Glutamatergic neuron (in vitro differentiated cells): ENCODE measurements around the gene GPX3. TPM values are rescaled to one million over a fixed set of nuclear protein-coding genes. Genes with fewer than 3 reads are reported as not detected.

ENCODE experiments used
- DNase-seq: peaks from one replicate; pipeline ENCODE4 v3.0.0; 2022
- H3K27ac Mint-ChIP-seq: one replicate; pipeline ENCODE4 v1.8.0; 2020; ENCODE audit warnings: mild to moderate bottlenecking, mixed read lengths, inconsistent platforms; ENCODE audit not compliant: unreplicated experiment
- H3K27me3 Mint-ChIP-seq: one replicate; pipeline ENCODE4 v1.8.0; 2020; ENCODE audit warnings: mild to moderate bottlenecking, moderate library complexity, mixed read lengths, inconsistent platforms; ENCODE audit not compliant: unreplicated experiment
- H3K36me3 Mint-ChIP-seq: one replicate; pipeline ENCODE4 v1.8.0; 2020; ENCODE audit warnings: mild to moderate bottlenecking, mixed read lengths, inconsistent platforms; ENCODE audit not compliant: unreplicated experiment
- H3K4me1 Mint-ChIP-seq: one replicate; pipeline ENCODE4 v1.8.0; 2020; ENCODE audit warnings: mild to moderate bottlenecking, low read depth, mixed read lengths, inconsistent platforms; ENCODE audit not compliant: unreplicated experiment
- H3K4me3 Mint-ChIP-seq: one replicate; pipeline ENCODE4 v1.8.0; 2020; ENCODE audit warnings: mild to moderate bottlenecking, mixed read lengths, inconsistent platforms; ENCODE audit not compliant: unreplicated experiment
- H3K9me3 Mint-ChIP-seq: one replicate; pipeline ENCODE4 v1.8.0; 2020; ENCODE audit warnings: mild to moderate bottlenecking, moderate library complexity, mixed read lengths, inconsistent platforms; ENCODE audit not compliant: unreplicated experiment
- total RNA-seq: library from RNA; stranded (reverse); fragmentation: NEBNext Ultra II Directional; extraction: Animal tissue kit (Norgen Biotek cat#: 25700); gene quantifications from one replicate; pipeline ENCODE4 v1.2.1, GENCODE V29; 2021; ENCODE audit not compliant: unreplicated experiment
- TF ChIP-seq, protein P1 (sequence below): fragments of 200-600 bp; sonication (generic); IDR thresholded peaks from one replicate; pipeline ENCODE4 v1.5.0; 2021; ENCODE audit not compliant: partially characterized antibody, unreplicated experiment

GPX3 gene
- total RNA-seq, 1 donor from 2014 or later, result 20.4 TPM

DNA sequence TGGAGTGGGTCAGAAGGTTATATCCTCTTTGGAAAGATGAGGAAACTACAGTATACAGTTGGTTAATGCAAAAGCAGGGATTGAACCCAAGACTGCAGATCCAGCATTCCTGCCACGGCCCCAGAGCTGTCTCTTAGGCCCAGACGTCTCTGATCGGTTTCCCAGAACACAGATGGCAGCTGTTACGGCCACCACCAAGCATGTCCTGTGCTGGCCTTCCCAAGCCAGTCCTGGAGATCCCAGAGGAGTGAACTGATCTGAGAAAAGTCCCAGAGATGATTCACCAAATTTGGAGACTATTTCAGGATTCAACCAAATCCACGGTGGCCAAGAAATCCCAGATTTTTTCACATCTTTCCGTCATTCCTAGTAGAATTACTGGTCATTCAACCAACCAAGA, 40.4 kb downstream of the GPX3 start:
- H3K9me3 Mint-ChIP-seq, result peaks cover 1% of the 10 kb centered on the region
- H3K27me3 Mint-ChIP-seq, result peaks cover 9% of the 10 kb centered on the region
- no peak overlapping the region for H3K4me3 Mint-ChIP-seq

DNA sequence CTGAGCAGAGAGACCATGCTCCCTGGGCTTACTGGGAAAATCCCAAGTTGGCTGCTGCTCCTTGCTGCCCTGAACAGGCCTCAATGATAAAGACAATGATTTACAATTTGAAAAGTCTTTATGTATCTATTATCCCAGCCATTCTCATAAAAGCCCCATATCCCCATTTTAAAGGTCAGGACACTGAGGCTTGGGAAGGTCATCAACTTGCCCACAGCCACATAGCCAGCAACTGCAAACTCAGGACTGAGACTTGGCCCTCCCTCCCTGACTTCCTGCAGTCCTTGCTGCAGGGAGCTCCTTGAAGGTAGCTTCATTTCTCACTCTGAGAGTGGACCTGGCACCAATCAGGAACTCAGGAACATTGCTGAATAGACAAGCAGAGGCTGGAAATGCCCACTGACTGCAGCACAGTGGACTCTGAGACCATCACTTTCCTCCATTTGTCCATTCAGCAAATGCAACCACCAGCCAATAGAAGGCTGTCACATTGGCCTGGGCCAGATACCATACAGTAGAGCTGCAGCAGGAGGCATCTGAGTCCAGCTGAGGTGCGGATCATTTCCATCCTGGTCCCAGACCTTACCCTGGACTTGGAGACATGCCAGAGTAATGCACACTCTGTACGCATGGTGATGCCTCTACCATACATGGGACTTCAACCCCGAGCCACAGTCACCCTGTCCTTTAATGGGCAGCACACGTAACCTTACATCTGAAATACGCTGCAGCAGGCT, 42.2 kb downstream of the GPX3 start:
- peaks cover 2% of the 10 kb centered on the region for H3K9me3 Mint-ChIP-seq
- peaks cover 9% of the 10 kb centered on the region for H3K4me1 Mint-ChIP-seq
- TF ChIP-seq, protein P1, sequence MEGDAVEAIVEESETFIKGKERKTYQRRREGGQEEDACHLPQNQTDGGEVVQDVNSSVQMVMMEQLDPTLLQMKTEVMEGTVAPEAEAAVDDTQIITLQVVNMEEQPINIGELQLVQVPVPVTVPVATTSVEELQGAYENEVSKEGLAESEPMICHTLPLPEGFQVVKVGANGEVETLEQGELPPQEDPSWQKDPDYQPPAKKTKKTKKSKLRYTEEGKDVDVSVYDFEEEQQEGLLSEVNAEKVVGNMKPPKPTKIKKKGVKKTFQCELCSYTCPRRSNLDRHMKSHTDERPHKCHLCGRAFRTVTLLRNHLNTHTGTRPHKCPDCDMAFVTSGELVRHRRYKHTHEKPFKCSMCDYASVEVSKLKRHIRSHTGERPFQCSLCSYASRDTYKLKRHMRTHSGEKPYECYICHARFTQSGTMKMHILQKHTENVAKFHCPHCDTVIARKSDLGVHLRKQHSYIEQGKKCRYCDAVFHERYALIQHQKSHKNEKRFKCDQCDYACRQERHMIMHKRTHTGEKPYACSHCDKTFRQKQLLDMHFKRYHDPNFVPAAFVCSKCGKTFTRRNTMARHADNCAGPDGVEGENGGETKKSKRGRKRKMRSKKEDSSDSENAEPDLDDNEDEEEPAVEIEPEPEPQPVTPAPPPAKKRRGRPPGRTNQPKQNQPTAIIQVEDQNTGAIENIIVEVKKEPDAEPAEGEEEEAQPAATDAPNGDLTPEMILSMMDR, result no peak
- H3K36me3 Mint-ChIP-seq, result peaks cover 3% of the 10 kb centered on the region
- peaks cover 6% of the 10 kb centered on the region for H3K27me3 Mint-ChIP-seq
- no peak overlapping the region for H3K27ac Mint-ChIP-seq
- no peak for DNase-seq
- no peak overlapping the region for H3K4me3 Mint-ChIP-seq

More for the DNA sequence above, 40.4 kb downstream of the GPX3 start:
- Mint-ChIP-seq H3K27ac (no peak overlapping the region), H3K4me1 (peaks cover 6% of the 10 kb centered on the region), H3K36me3 (peaks cover 1% of the 10 kb centered on the region)
- TF ChIP-seq, protein P1, result no peak
- DNase-seq, result no peak

- H3K9me3 Mint-ChIP-seq, result peaks cover 2% of the 10 kb centered on the region
- TF ChIP-seq, protein P1, result no peak
- peaks cover 11% of the 10 kb centered on the region for H3K4me1 Mint-ChIP-seq
- no peak overlapping the region for H3K27ac Mint-ChIP-seq
- peaks cover 3% of the 10 kb centered on the region for H3K36me3 Mint-ChIP-seq
- H3K4me3 Mint-ChIP-seq, result no peak overlapping the region
- H3K27me3 Mint-ChIP-seq, result peaks cover 8% of the 10 kb centered on the region
- DNase-seq, result no peak
Observed at GRCh38 chr5:151063142-151063989, 43.0 kb downstream of the GPX3 start.

DNA sequence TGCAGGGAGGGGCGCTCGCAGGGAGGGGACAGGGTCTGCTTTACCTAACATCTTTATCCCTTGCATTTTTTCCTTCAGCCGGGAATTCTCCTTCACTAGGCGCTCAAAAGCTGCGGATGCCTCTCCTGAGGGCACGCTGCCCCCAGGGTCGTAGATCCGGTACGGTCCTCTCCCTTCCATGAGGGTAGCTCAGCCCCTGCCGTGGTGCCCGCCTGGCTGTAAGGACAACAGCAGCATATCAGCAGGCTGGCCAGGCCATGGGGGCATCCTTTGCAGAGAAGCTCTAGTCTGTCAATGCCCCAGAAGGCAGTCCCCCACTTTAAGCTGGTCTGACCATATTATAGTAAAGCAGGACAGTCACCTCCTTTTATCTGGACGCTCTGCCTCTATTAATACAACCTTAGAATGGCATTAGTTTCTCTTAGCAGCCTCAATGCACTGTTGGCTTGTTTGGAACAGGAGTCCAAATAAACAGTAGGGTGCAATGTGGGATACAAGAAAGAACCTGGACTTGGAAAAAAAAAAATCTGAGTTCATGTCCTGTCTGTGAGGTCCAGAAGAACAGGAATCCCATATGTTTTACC, 44.6 kb downstream of the GPX3 start:
- Mint-ChIP-seq H3K4me3 (no peak overlapping the region), H3K27ac (no peak overlapping the region), H3K4me1 (peaks cover 6% of the 10 kb centered on the region), H3K27me3 (peaks cover 8% of the 10 kb centered on the region), H3K36me3 (peaks cover 3% of the 10 kb centered on the region), H3K9me3 (peaks cover 2% of the 10 kb centered on the region)
- TF ChIP-seq, protein P1, result no peak
- DNase-seq, result no peak

GRCh38 chr5:151065609-151066008, 45.2 kb downstream of the GPX3 start:
- peaks cover 6% of the 10 kb centered on the region for H3K4me1 Mint-ChIP-seq
- H3K27me3 Mint-ChIP-seq, result peaks cover 8% of the 10 kb centered on the region
- DNase-seq, result no peak
- H3K36me3 Mint-ChIP-seq, result peaks cover 3% of the 10 kb centered on the region
- H3K9me3 Mint-ChIP-seq, result peaks cover 2% of the 10 kb centered on the region
- H3K27ac Mint-ChIP-seq, result no peak overlapping the region
- TF ChIP-seq, protein P1, result no peak
- H3K4me3 Mint-ChIP-seq, result no peak overlapping the region
